ENCODE measurements around the gene ITGAX. TPM values are rescaled to one million over a fixed set of nuclear protein-coding genes. Genes with fewer than 3 reads are reported as not detected.

ITGAX gene
- total and polyA plus RNA-seq, 4 donors: 1.1 to 9.6 (median 1.9) TPM

DNA sequence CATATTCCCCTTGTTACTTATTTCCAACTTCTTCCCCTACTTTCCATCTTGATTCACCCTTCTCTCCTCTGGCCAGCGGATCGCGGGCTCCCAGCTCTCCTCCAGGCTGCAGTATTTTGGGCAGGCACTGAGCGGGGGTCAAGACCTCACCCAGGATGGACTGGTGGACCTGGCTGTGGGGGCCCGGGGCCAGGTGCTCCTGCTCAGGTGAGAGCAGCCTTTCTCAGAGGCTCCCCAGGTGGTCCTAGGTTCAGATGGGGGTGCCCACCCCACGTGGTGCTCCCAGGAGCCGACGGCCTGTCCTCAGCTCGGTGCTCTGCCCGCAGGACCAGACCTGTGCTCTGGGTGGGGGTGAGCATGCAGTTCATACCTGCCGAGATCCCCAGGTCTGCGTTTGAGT is 16.0 kb downstream of the ITGAX start:
- TF ChIP-seq HNF4A (conservative IDR thresholded peaks at IDR 0.05) (no peak), EGR1 (IDR thresholded peaks at IDR 0.05; ENCODE audit: low read depth in 2 of 2) (no peak), RXRA (IDR thresholded peaks at IDR 0.05) (no peak), NR2F2 (IDR thresholded peaks at IDR 0.05) (no peak), JUND (IDR thresholded peaks at IDR 0.05) (no peak), GABPA (IDR thresholded peaks at IDR 0.05 in 1 of 2, conservative IDR thresholded peaks at IDR 0.05 in 1 of 2) (no peak), HNF4G (IDR thresholded peaks at IDR 0.05) (no peak), TAF1 (conservative IDR thresholded peaks at IDR 0.05) (no peak)
- TF ChIP-seq, protein P1, sequence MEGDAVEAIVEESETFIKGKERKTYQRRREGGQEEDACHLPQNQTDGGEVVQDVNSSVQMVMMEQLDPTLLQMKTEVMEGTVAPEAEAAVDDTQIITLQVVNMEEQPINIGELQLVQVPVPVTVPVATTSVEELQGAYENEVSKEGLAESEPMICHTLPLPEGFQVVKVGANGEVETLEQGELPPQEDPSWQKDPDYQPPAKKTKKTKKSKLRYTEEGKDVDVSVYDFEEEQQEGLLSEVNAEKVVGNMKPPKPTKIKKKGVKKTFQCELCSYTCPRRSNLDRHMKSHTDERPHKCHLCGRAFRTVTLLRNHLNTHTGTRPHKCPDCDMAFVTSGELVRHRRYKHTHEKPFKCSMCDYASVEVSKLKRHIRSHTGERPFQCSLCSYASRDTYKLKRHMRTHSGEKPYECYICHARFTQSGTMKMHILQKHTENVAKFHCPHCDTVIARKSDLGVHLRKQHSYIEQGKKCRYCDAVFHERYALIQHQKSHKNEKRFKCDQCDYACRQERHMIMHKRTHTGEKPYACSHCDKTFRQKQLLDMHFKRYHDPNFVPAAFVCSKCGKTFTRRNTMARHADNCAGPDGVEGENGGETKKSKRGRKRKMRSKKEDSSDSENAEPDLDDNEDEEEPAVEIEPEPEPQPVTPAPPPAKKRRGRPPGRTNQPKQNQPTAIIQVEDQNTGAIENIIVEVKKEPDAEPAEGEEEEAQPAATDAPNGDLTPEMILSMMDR (IDR thresholded peaks at IDR 0.05; ENCODE audit: low read depth, low read length, missing input control): no peak
- TF ChIP-seq, protein P2, sequence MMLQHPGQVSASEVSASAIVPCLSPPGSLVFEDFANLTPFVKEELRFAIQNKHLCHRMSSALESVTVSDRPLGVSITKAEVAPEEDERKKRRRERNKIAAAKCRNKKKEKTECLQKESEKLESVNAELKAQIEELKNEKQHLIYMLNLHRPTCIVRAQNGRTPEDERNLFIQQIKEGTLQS (IDR thresholded peaks at IDR 0.05): no peak
- TF ChIP-seq, protein P3, sequence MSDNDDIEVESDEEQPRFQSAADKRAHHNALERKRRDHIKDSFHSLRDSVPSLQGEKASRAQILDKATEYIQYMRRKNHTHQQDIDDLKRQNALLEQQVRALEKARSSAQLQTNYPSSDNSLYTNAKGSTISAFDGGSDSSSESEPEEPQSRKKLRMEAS (IDR thresholded peaks at IDR 0.05): no peak
- no peaks in the 10 kb centered on the region for H3K4me1 ChIP-seq (ENCODE audit: control insufficient read depth in 4 of 4, insufficient read depth in 4 of 4, low read length in 3 of 4)
- H3K9me3 ChIP-seq (ENCODE audit: control insufficient read depth in 4 of 4, low read length in 3 of 4): peaks cover 0 to 6% (median under 1%) of the 10 kb centered on the region in 4 donors
- WGBS: 93% methylated on average over 12 of the region's 12 CpGs
- H3K27ac ChIP-seq (ENCODE audit: low read depth in 1 of 2, low read length in 2 of 2): no peak overlapping the region
- no peaks in the 10 kb centered on the region for H3K27me3 ChIP-seq (ENCODE audit: control insufficient read depth in 4 of 4, insufficient read depth in 4 of 4, low read length in 3 of 4)
- H3K9ac ChIP-seq (ENCODE audit: low read depth in 1 of 2, low read length in 2 of 2): no peak overlapping the region
- H3K36me3 ChIP-seq (ENCODE audit: control insufficient read depth in 4 of 4, insufficient read depth in 3 of 4, low read depth in 1 of 4, low read length in 3 of 4): no peaks in the 10 kb centered on the region
- no peak overlapping the region for H3K4me3 ChIP-seq (ENCODE audit: low read depth in 1 of 3, low read length in 3 of 3)
- DNase-seq (ENCODE audit: low spot score): no peak

DNA sequence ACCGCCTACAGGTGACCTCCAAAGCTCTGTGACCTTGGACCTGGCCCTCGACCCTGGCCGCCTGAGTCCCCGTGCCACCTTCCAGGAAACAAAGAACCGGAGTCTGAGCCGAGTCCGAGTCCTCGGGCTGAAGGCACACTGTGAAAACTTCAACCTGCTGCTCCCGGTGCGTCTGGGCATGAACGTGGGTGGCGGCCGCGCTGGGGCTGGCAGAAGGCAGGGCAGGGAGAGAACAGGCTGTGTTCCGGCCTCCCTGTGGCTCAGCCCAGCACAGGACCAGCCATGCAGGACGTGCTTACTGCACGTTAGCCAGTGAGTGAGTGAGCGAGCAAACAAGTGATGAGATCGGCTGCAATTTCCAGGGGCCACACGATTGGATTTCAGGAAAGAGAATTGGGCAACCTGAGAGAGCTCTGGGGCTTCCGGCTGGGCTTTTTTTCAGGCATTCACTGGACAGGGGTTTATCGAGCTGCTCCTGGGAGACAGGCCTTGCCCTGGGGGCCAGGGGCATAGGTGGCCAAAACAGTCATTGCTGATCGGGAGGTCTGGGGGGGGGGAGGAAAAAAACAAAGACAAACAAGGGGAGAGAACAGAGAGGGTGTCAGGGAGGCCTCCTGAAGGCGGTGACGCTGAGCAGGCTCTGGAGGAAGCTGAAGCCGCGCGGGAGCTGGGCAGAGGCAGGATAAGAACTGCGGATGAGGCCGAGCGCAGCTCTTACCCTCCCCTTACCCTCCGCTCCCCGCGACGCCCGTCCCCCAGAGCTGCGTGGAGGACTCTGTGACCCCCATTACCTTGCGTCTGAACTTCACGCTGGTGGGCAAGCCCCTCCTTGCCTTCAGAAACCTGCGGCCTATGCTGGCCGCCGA is 16.9 kb downstream of the ITGAX start:
- Histone ChIP-seq H3K36me3 (ENCODE audit: control insufficient read depth in 4 of 4, insufficient read depth in 3 of 4, low read depth in 1 of 4, low read length in 3 of 4) (no peaks in the 10 kb centered on the region), H3K4me3 (ENCODE audit: low read depth in 1 of 3, low read length in 3 of 3) (no peak overlapping the region), H3K27ac (ENCODE audit: low read depth in 1 of 2, low read length in 2 of 2) (no peak overlapping the region), H3K9ac (ENCODE audit: low read depth in 1 of 2, low read length in 2 of 2) (no peak overlapping the region), H3K4me1 (ENCODE audit: control insufficient read depth in 4 of 4, insufficient read depth in 4 of 4, low read length in 3 of 4) (no peaks in the 10 kb centered on the region), H3K27me3 (ENCODE audit: control insufficient read depth in 4 of 4, insufficient read depth in 4 of 4, low read length in 3 of 4) (no peaks in the 10 kb centered on the region), H3K9me3 (ENCODE audit: control insufficient read depth in 4 of 4, low read length in 3 of 4) (peaks cover 0 to 6% (median under 1%) of the 10 kb centered on the region in 4 donors)
- TF ChIP-seq YY1 (IDR thresholded peaks at IDR 0.05) (no peak), FOXA1 (IDR thresholded peaks at IDR 0.05) (no peak)
- TF ChIP-seq, protein P2 (IDR thresholded peaks at IDR 0.05): no peak
- TF ChIP-seq, protein P1 (IDR thresholded peaks at IDR 0.05; ENCODE audit: low read depth, low read length, missing input control): no peak
- WGBS: 78% methylated on average over 42 of the region's 42 CpGs
- no peak for DNase-seq (ENCODE audit: low spot score)

Data from liver (tissue), 9 donors.